Activated CD8-positive, alpha-beta memory T cell treated with anti-CD3 and anti-CD28 coated beads for 48 hours (primary cell): ENCODE measurements around the gene XIST.
A peak's percentile ranks its signal among the peaks of the same experiment; 100 is the strongest.
"Not testable (repeated sequence)": the region's sequence is repeated elsewhere in the genome, so short reads cannot be mapped to it uniquely, and the experiment has no call there.

Experiments
- DNase-seq, 3 experiments: peaks; one replicate each; pipeline ENCODE4 v3.0.0-alpha.2; 2020; ENCODE audit warnings: low read depth in 2 of 3, low spot score in 2 of 3

Gene XIST

DNA sequence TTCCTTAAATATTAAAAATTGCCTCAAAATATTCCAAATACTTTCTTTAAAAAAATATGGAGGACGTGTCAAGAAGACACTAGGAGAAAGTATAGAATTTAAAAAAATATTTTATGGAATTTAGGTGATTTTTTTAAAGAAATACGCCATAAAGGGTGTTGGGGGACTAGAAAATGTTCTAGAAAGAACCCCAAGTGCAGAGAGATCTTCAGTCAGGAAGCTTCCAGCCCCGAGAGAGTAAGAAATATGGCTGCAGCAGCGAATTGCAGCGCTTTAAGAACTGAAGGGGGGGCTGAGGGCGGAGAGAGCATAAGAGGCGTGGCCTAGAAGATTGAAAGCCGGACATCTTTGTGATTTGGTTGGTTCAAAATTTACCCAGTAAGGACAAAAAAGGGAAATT is at the start of gene XIST:
XIST (minus strand) TSS at position 248 of the 400 bp plus-strand sequence.
- peak in 1 of 3 experiments; percentile 43 for DNase-seq

DNA sequence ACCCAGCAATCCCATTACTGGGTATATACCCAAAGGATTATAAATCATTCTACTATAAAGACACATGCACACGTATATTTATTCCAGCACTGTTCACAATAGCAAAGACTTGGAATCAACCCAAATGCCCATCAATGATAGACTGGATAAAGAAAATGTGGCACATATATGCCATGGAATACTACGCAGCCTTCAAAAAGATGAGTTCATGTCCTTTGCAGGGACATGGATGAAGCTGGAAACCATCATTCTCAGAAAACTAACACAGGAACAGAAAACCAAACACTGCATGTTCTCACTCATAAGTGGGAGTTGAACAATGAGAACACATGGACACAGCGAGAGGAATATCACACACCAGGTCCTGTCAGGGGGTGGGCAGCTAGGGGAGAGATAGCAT is 45.8 kb upstream of the XIST start:
- DNase-seq: not testable (repeated sequence)

DNA sequence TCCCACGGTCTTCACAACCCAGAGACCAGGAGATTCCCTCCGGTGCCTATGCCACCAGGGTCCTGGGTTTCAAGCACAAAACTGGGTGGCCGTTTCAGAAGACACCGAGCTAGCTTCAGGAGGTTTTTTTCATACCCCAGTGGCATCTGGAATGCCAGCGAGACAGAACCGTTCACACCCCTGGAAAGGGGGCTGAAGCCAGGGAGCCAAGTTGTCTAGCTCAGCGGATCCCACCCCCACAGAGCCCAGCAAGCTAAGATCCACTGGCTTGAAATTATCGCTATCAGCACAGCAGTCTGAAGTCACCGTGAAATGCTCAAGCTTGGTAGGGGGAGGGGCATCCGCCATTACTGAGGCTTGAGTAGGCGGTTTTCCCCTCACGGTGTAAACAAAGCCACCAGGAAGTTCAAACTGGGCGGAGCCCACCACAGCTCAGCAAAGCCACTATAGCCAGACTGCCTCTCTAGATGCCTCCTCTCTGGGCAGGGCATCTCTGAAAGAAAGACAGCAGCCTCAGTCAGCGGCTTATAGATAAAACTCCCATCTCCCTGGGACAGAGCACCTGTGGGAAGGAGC is 40.1 kb upstream of the XIST start:
- peak in 1 of 3 experiments; percentile 10 for DNase-seq

DNA sequence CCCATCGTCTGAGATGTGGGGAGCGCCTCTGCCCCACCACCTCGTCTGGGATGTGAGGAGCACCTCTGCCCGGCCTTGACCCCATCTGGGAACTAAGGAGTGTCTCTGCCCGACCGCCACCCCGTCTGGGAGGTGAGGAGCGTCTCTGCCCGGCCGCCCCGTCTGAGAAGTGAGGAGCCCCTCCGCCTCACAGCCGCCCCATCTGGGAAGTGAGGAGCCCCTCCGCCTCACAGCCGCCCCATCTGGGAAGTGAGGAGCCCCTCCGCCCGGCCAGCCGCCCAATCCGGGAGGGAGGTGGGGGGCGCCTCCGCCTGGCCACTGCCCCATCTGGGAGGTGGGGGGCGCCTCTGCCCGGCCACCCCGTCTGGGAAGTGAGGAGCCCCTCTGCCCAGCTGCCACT is 29.7 kb upstream of the XIST start:
- not testable (repeated sequence) for DNase-seq

DNA sequence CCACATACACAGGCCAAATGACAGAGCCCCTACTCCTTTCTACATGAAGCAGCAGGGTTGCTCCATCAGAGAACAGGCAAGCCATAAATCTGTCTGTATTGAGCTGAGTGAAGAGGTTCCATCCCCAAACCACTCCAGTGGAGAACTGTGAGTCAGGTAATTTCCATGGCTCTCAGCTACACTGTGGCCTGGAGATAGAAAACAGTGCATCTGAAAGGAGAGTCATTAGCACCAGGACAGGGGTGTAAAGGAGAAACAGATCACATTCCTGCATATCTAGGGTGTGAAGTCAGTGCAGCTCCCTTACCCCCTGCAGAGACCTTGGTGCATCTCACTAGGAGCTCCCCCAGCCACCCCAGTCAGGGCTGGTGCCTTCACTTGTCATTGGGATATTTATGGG is 25.2 kb upstream of the XIST start:
- DNase-seq: no peak

DNA sequence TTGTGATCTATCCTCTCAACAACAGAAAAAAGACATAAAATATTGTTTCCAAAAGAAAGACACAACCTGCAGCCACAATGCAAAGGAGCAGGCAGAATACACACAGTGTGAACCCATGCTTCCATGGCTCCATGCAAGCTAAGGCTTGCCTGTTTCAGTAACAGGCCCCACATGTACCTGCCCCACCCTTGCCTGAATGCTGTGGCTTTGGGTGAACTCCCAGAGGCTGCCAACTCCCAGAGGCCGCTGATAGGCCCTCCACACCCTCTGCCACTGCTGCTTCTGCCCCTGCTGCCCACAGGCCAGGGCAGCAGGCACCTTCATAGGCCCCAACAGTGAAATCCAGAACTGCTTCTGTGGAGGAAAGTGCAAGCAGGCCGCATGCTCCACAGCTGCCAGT is 24.4 kb upstream of the XIST start:
- DNase-seq: no peak

DNA sequence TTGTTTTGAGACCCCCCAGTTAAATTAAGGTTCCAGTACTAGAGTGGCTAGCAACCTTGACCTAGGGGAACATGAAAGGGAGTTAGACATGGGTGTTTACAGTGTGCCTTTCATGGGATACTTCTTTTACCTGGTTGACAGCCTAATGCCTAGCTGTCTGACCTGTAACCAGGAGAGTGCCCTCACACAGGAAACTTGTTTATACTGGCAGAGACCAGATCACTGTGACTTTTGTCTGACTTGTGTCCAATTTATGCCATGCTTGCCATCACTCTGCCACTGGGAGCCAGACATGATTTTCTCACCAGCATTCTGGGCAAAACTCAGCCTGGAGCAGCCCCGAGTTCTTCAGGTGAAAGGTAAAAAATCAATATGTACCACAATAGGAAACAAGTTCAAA is 16.4 kb upstream of the XIST start:
- DNase-seq: no peak

DNA sequence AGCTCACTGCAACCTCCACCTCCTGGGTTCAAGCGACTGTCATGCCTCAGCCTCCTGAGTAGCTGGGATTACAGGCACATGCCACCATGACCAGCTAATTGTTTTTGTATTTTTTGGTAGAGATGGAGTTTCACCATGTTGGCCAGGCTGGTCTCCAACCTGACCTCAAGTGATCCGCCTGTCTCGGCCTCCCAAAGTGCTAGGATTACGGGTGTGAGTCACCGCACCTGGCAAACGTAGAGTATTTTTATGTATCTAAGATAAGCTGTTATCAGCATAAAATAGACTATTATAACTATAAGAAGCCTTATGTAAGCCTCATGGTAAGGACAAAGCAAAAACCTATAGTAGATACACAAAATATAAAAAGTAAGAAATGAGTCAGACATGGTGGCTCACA is 14.6 kb upstream of the XIST start:
- DNase-seq: no peak

DNA sequence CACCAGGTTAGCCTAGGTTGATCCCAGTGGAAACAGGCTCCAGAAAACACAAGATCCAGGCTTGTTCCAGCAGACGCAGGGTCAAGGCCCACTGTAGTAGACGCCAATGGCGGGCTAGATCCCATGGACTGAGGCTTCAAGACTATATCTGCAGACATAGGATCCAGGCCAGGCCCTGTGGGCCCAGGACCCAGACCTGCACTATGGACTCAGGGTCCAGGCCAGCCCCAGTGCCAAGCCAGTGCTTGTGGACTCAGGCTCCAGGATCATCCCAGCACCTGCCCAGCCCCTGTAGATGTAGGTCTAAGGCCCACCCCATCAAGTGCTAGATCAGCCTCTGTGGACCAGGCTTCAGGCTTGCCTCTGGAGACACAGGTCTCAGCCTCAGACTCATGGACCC is 11.3 kb upstream of the XIST start:
- no peak for DNase-seq

DNA sequence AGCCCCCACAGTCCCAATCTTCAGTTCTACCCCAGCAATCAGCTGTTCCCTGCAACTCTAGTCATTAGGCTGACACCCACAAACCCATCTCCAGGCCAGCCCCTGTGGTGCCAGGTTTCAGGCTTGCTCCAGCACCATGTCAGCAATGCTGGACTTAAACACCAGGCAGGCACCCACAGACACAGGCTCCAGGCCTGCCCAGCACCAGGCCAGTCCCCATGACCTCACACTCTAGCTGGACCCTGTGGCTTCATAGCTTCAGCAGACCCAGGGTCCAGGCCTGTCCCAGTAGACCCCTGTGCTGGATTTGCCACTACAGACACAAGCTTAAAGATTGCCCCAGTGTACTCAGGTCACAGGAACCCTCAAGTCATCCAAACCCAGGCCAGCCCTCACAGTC is 10.8 kb upstream of the XIST start:
- DNase-seq: no peak

DNA sequence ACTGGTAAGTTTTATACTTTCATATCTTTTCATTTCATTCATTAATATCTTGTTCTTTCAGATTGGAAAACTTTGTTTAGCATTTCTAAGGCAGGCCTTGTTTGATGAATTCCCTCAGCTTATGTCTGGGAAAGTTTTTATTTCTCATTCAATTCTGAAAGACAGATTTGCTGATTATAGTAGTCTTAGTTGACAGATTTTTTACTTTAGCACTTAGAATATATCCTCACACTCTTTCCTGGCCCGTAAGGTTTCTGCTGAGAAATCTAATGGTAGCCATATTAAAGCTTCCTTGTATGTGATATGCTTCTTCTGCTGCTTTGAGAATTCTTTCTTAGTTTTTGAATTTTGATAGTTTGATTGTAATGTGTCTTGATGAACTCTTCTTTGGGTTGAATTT is 7.1 kb upstream of the XIST start:
- no peak for DNase-seq

DNA sequence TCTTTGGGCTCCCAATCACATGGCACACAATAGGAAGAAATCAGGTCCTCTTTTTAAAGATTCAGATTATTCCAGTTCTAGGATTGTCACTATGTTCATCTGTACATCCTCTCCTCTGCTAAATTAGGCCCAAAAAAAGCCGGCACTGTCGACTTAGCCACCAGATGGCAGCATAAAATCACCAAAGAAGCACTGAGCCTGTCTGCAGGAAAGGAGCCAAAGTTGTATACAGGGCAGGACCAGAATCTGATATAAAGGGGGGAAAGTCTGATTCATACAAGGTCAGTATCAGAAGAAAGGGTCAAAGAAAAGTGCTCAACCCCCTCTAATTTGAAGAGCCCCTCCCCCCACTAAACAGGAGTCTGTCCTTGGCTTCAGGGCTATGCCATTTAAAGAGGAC is 3.0 kb upstream of the XIST start:
- DNase-seq: peak; percentile 13 to 32 (median 23)

DNA sequence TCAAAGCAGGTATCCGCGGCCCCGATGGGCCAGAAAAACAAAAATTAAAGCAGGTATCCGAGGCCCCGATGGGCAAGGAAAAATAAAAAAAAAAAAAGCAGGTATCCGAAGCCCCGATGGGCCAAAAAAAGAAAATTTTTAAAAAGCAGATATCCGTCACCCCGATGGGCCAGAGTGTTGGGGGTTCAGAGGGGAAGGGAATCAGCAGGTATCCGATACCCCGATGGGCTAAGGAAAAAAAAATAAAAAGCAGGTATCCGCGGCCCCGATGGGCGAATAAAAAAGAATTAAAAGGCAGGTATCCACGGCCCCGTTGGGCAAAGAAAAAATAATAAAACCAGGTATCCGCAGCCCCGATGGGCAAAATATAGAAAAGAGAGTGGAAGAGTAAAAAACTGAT is 492 bp downstream of the XIST start:
- no peak for DNase-seq

DNA sequence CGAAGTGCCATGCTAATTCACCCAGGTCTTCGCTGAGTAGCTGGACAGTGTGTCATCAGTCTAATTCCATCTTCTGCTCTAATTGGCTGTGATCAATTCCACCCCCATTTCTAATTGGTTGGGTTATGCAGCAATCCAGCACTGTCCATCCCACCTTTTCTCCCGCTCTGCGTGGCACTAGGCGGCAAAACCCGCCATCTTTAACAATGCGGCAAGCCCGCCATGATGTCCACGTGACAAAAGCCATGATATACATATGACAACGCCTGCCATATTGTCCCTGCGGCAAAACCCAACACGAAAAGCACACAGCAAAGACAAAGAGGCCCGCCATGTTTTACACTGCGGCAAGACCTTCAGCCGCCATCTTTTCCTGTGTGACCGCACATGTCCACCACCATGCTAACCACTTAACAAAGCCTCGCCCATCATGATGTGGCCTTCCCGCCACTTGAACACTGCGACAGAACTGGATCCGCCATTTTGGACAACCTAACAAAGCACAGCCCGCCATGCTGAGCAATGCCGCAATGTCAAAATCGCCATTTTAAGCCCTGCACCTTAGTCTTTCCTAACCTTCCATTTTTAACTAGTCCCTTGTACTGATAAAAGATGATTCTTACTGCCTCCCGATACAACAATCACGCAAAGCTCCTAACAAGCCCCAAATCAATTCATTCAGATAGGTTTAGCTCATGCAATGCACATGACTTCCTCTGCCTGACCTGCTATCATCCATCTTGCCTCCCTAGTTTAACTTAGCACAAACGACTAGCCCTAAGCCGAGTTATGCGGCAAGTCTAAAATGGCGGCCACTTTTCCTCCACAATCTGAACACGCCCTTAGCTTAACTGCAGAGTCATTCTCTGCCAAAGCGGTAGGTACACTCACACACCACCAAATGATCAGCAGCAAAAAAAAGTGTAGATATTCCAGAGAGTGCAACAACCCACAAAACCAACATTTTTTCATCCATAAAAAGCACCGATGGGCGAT is 1.2 kb downstream of the XIST start:
- DNase-seq: peak in 2 of 3 experiments; percentile 31 to 54

DNA sequence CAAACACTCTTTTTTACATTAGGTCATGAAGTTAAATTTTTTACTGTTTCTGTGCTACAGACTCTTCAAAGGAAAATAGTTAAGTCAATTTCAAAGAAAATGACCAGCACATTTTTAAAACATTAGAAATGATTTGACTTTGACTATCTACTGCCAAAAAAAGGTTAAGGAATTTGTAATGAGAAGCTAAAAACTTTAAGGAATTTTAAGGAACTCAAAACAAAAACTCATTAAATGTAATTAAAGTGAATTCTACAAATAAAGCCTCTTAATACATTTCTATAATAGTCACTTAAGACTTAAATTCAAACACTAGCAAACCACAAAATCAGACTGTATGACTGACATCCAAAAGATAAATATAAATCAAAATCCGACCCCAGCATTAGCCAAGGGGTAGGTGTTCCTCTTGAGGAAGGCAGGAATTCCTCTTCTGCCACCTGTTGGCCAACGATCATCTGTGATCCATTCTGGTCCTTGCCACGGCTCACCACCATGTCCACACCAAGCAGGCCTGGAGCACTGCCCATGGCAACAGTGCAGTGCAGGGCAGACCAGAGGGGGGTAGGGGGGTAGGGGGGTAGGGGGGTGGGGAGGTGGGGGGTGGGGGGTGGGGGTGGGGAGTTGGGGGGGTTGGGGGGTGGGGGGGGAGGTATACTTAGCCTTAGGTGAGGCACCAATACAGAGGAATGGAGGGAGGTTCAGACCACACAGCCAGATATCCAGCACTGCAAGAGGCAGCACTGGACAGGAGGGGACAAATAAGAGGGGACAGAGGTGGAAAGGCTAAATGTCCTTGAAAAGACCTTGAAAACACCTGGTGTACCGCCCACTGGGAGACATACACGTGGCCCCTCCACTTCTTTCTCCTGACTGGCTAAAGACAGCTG is 2.1 kb downstream of the XIST start:
- DNase-seq: no peak

DNA sequence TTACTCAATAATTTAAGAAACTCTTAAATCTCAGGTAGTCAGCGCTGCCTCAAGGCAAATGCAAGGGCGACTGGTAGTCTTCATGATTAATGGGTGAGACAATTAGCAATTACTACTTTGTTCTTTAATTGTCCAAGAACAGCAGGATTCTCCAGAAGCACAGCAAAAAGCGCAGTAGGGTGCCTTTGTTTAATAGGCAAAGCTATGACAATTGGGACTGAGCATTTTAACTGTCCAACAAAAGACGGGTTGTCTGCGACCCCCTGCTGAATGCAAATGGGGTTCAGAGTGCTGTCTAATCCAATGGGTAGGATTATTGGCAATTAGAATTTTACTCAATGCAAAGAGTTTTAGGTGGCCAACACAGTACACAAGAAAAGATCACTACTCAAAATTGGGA is 3.4 kb downstream of the XIST start:
- DNase-seq: no peak

DNA sequence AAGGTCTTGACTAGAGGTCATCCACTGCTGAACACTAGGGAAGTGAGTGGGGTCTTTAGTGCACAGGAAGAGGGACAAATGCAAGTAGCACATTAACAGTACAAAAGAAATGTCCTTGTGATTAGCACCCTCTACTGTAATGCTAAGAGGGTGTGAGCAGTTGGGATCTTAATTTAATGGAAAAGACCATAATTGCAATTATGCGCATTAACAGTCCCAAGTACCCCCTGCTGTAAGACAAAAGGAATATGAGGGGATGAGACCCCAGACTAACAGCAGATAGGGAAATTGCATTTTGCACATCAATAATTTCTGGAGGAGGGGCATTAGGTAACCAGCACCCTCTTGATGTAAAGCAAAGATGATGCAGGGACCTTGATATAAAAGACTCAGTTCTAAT is 4.5 kb downstream of the XIST start:
- DNase-seq: no peak

DNA sequence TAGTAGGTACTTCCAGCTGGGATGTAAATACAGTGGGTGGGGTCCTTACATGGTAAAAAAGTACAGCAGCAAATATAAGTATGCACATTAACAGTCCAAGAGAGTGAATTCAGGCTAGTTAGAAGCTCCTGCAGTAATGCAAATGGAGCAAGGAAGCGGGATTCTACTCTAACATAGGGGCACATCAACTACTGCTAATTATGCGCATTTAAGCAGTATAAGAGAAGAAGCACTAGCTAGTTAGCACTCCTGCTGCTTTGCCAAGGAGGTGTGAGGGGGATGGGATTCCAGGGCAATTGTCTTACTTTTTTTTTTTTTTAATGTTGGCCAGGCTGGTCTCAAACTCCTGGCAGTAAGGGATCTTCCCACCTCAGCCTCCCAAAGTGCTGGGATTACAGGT is 5.4 kb downstream of the XIST start:
- DNase-seq: no peak

DNA sequence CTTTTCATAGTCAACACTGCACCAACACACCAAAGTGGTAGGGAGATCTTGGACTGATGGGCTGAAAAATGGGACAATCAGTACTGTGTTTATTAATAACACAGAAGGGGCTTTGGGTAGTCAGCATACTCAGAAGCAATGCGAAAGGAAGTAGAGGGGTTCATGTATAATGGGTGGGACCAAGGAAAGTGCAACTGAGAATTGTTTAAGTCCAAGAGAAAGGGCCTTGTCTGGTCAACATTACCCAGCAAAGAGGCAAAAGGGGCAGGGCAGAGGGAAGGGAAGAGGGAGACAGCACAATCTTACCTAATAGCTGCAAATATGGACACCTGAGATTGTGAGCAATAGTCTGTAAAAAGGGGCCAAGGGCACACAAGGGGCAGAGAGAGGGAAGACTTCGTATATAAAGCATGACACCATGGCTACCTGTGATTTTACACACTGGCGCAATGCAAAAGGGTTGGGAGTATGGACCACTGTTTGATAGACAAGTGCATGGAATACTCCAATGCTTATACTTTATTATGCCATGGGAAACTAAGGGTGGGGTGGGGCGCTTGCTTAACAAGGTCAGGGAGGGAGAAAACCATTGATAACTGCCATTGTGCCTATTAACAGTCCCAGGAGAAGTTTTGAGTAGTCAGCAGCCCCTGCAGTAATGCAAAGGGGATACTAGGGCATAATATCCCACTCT is 9.8 kb downstream of the XIST start:
- no peak for DNase-seq

DNA sequence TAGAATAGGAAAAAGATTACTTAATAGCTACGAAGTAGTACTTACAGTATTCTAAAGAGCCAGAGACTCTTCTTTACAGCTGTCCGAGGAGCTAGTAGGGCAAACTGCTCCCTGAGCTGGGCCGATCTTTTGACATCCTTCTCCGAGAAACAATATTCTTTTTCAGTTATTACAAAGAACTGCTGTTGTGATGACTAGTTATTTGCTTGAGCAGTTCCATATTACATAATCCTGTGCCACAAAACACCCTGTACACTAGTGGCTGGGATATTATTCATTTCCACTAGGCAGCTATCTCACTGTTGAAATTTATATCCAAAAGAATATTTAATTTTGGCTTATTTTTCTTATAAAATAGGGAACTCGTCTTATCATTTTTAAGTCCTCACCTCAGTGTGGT is 11.2 kb downstream of the XIST start:
- DNase-seq: no peak
